Keratinocyte (primary cell): ENCODE measurements around the gene ALG12. TPM values are rescaled to one million over a fixed set of nuclear protein-coding genes. Genes with fewer than 3 reads are reported as not detected.

Source experiments
- DNase-seq: peaks from one replicate; pipeline ENCODE4 v3.0.0-alpha.2; 2011; ENCODE audit warnings: low read depth, missing footprints, low spot score
- FAIRE-seq: peaks from 2 replicates; lab custom pipeline; 2011; peaks lifted over from hg19 to GRCh38; lab: Jason Lieb, UNC
- H2AFZ ChIP-seq: 2 replicates; pipeline ENCODE4 v1.6.0; 2012; ENCODE audit warnings: low read length, control low read depth, inconsistent platforms; ENCODE audit not compliant: control insufficient read depth
- H3K27ac ChIP-seq: 2 replicates; pipeline ENCODE4 v1.5.1; 2011; ENCODE audit warnings: low read length; ENCODE audit not compliant: control insufficient read depth, insufficient read depth
- H3K27me3 ChIP-seq: 3 replicates; pipeline ENCODE4 v1.6.0; 2011; ENCODE audit warnings: low read length; ENCODE audit not compliant: control insufficient read depth, insufficient read depth; ENCODE audit errors: extremely low read depth
- H3K36me3 ChIP-seq, 2 experiments: 2 replicates in 1 of 2; 3 replicates in 1 of 2; pipeline ENCODE4 v1.5.1; 2011; ENCODE audit warnings: low read length in 2 of 2, mild to moderate bottlenecking in 1 of 2; ENCODE audit not compliant: control insufficient read depth in 2 of 2, insufficient read depth in 2 of 2; ENCODE audit errors: extremely low read depth in 1 of 2
- H3K4me1 ChIP-seq: 3 replicates; pipeline ENCODE4 v1.5.1; 2011; ENCODE audit warnings: low read length; ENCODE audit not compliant: control insufficient read depth, insufficient read depth; ENCODE audit errors: extremely low read depth
- H3K4me2 ChIP-seq: 3 replicates; pipeline ENCODE4 v1.6.0; 2011; ENCODE audit warnings: low read depth, low read length; ENCODE audit not compliant: control insufficient read depth, insufficient read depth; ENCODE audit errors: extremely low read depth
- H3K4me3 ChIP-seq, 3 experiments: fragments of 200-600 bp in 1 of 3; sonication (generic) in 1 of 3; 2 replicates in 2 of 3; 3 replicates in 1 of 3; pipeline ENCODE4 v1.5.1; 2011 to 2016; ENCODE audit warnings: low read length in 3 of 3, mild to moderate bottlenecking in 3 of 3, control low read depth in 2 of 3, inconsistent platforms in 1 of 3, low read depth in 1 of 3, mixed read lengths in 1 of 3, mixed run types in 1 of 3, moderate library complexity in 1 of 3; ENCODE audit not compliant: control insufficient read depth in 2 of 3, insufficient read depth in 2 of 3; ENCODE audit errors: extremely low read depth in 1 of 3
- H3K79me2 ChIP-seq: 2 replicates; pipeline ENCODE4 v1.6.0; 2012; ENCODE audit warnings: low read length; ENCODE audit not compliant: control insufficient read depth, insufficient read depth
- H3K9ac ChIP-seq: 3 replicates; pipeline ENCODE4 v1.6.0; 2011; ENCODE audit warnings: low read length; ENCODE audit not compliant: control insufficient read depth, insufficient read depth; ENCODE audit errors: extremely low read depth
- H3K9me1 ChIP-seq: 3 replicates; pipeline ENCODE4 v1.6.0; 2011; ENCODE audit warnings: low read length; ENCODE audit not compliant: control insufficient read depth, insufficient read depth; ENCODE audit errors: extremely low read depth
- H3K9me3 ChIP-seq: 2 replicates; pipeline ENCODE4 v1.5.1; 2012; ENCODE audit warnings: low read depth, low read length; ENCODE audit not compliant: control insufficient read depth
- H4K20me1 ChIP-seq: 3 replicates; pipeline ENCODE4 v1.6.0; 2011; ENCODE audit warnings: low read length; ENCODE audit not compliant: control insufficient read depth, insufficient read depth; ENCODE audit errors: extremely low read depth
- CTCF ChIP-seq, 3 experiments: IDR thresholded peaks in 1 of 3; conservative IDR thresholded peaks in 1 of 3; optimal IDR thresholded peaks in 1 of 3; 2 replicates in 2 of 3; 3 replicates in 1 of 3; pipeline versions ENCODE3 to v1.5.1; 2011; ENCODE audit warnings: low read length in 3 of 3, mild to moderate bottlenecking in 3 of 3, moderate library complexity in 2 of 3, control low read depth in 1 of 3, inconsistent platforms in 1 of 3; ENCODE audit not compliant: insufficient read depth in 2 of 3; ENCODE audit errors: extremely low read depth in 1 of 3
- EZH2 ChIP-seq: IDR thresholded peaks from one replicate; pipeline ENCODE4 v1.6.1; 2012; ENCODE audit warnings: inconsistent platforms, mild to moderate bottlenecking, low read length, moderate library complexity
- dilution Hi-C: fragments of 300-500 bp; cut with MboI; formaldehyde crosslinking; loops from one replicate; pipeline ENCODE4 v1.7.0; 2020; ENCODE audit warnings: low sequenced_read_pairs; ENCODE audit not compliant: extremely low pct_ligation_motif_present
- polyA plus RNA-seq, 5 experiments: library from polyadenylated mRNA; depleted of rRNA in 3 of 5; stranded (reverse) in 3 of 5; stranded (forward) in 1 of 5; unstranded in 1 of 5; fragments of >200 nt; gene quantifications; 1 replicate in 1 of 5; 2 replicates in 3 of 5; 3 replicates in 1 of 5; pipeline versions ENCODE4 v1.2.1 to v1.2.3, GENCODE V29; 2011 to 2012; ENCODE audit warnings: missing spikeins in 2 of 5, low read depth in 1 of 5, low replicate concordance in 1 of 5

The ALG12 gene
- polyA plus RNA-seq, 1 donor (not counting 4 experiments of a cell fraction or from before 2014, with no cell fraction given), result 6.3 TPM

- Histone ChIP-seq H3K79me2 (no peaks in the 10 kb centered on the region), H4K20me1 (no peaks in the 10 kb centered on the region), H3K27me3 (peaks cover 10% of the 10 kb centered on the region), H3K9ac (peak overlapping the region; percentile 47), H3K4me3 (peak overlapping the region in 1 of 3 experiments; percentile 8), H3K36me3 (no peaks in the 10 kb centered on the region), H3K4me1 (peaks cover 20% of the 10 kb centered on the region), H3K9me1 (no peaks in the 10 kb centered on the region), H3K9me3 (no peaks in the 10 kb centered on the region), H3K27ac (no peak overlapping the region), H3K4me2 (peak overlapping the region; percentile 32), H2AFZ (peak overlapping the region; percentile 15)
- TF ChIP-seq EZH2 (no peak), CTCF (optimal IDR thresholded peaks at IDR 0.05 in 1 of 3, IDR thresholded peaks at IDR 0.05 in 1 of 3, conservative IDR thresholded peaks at IDR 0.05 in 1 of 3; ENCODE audit: extremely low read depth in 1 of 3, insufficient read depth in 2 of 3, low read length in 3 of 3) (no peak)
- DNase-seq, result no peak
- dilution Hi-C loops, result no loop called here
- no peak for FAIRE-seq
Observed at GRCh38 chr22:49934891-49935557, 16.8 kb upstream of the ALG12 start.

GRCh38 chr22:49934160-49934890 lies 16.1 kb upstream of the ALG12 start:
- H3K27ac ChIP-seq, result no peak overlapping the region

More at GRCh38 chr22:49934160-49934890, 16.1 kb upstream of the ALG12 start:
- H3K9me3 ChIP-seq, result no peaks in the 10 kb centered on the region
- H3K9ac ChIP-seq, result peak overlapping the region; percentile 47
- FAIRE-seq (no peak), DNase-seq (no peak)
- no peaks in the 10 kb centered on the region for H4K20me1 ChIP-seq
- dilution Hi-C loops, result no loop called here
- H2AFZ ChIP-seq, result no peak overlapping the region
- TF ChIP-seq CTCF (optimal IDR thresholded peaks at IDR 0.05 in 1 of 3, IDR thresholded peaks at IDR 0.05 in 1 of 3, conservative IDR thresholded peaks at IDR 0.05 in 1 of 3; ENCODE audit: extremely low read depth in 1 of 3, insufficient read depth in 2 of 3, low read length in 3 of 3), result no peak
- no peak for TF ChIP-seq EZH2
- H3K4me2 ChIP-seq, result peak overlapping the region; percentile 32
- H3K4me3 ChIP-seq, result peak overlapping the region in 1 of 3 experiments; percentile 8
- no peaks in the 10 kb centered on the region for H3K79me2 ChIP-seq
- H3K36me3 ChIP-seq, result no peaks in the 10 kb centered on the region
- H3K9me1 ChIP-seq, result no peaks in the 10 kb centered on the region
- H3K4me1 ChIP-seq, result peaks cover 22% of the 10 kb centered on the region
- H3K27me3 ChIP-seq, result peaks cover 14% of the 10 kb centered on the region
